HepG2 (cell line): Measurements from ENCODE around the gene NEAT1. TPM values are rescaled to one million over a fixed set of nuclear protein-coding genes. Genes with fewer than 3 reads are reported as not detected.

Experiments used
- AGO2 ChIP-seq: fragments of 200-400 bp; formaldehyde crosslinking; optimal IDR thresholded peaks from 2 replicates; pipeline ENCODE3; 2017; ENCODE audit warnings: mild to moderate bottlenecking, low read depth, low read length, moderate library complexity
- BRCA1 ChIP-seq: sonication (generic); formaldehyde crosslinking; IDR thresholded peaks from 2 replicates; pipeline ENCODE4 v1.4.0; 2020; ENCODE audit warnings: missing genetic modification reagents
- BRD4 ChIP-seq: sonication (generic); formaldehyde crosslinking; IDR thresholded peaks from 2 replicates; pipeline ENCODE4 v1.4.0; 2020; ENCODE audit warnings: missing genetic modification reagents
- CREB1 ChIP-seq, 2 experiments: fragments of 450-650 bp in 1 of 2; IDR thresholded peaks; 2 replicates each; pipeline ENCODE4 v1.6.1; 2016 to 2017; ENCODE audit warnings: control low read depth in 1 of 2, mild to moderate bottlenecking in 1 of 2, missing compliant biosample characterization in 1 of 2, missing genetic modification characterization in 1 of 2
- FOXO1 ChIP-seq: sonication (generic); formaldehyde crosslinking; IDR thresholded peaks from 2 replicates; pipeline ENCODE4 v1.4.0; 2020; ENCODE audit warnings: missing genetic modification reagents
- ISX ChIP-seq: sonication (generic); formaldehyde crosslinking; conservative IDR thresholded peaks from 2 replicates; pipeline ENCODE4 v1.5.0; 2020; ENCODE audit warnings: missing genetic modification reagents
- KLF11 ChIP-seq: IDR thresholded peaks from 2 replicates; pipeline ENCODE4 v1.6.1; 2016; ENCODE audit warnings: missing compliant biosample characterization
- KMT2B ChIP-seq: IDR thresholded peaks from 2 replicates; pipeline ENCODE4 v1.6.1; 2016; ENCODE audit warnings: missing genetic modification reagents, missing compliant biosample characterization
- LCORL ChIP-seq, 2 experiments: fragments of 450-650 bp in 1 of 2; sonication (generic) in 1 of 2; formaldehyde crosslinking in 1 of 2; IDR thresholded peaks; 2 replicates each; pipeline versions ENCODE4 v1.5.0 to v1.6.1; 2017 to 2020; ENCODE audit warnings: antibody characterized with exemption in 1 of 2, missing genetic modification reagents in 1 of 2
- MXI1 ChIP-seq: IDR thresholded peaks from 3 replicates; pipeline ENCODE4 v1.6.1; 2012; ENCODE audit warnings: low read depth, low read length, inconsistent platforms, borderline replicate concordance
- NR2F2 ChIP-seq: IDR thresholded peaks from 2 replicates; pipeline ENCODE4 v1.6.1; 2012; ENCODE audit warnings: low read depth, inconsistent platforms, borderline replicate concordance
- NR3C1 ChIP-seq: sonication (generic); formaldehyde crosslinking; IDR thresholded peaks from 2 replicates; pipeline ENCODE4 v1.4.0; 2020; ENCODE audit warnings: missing genetic modification reagents
- PAX8 ChIP-seq: sonication (generic); formaldehyde crosslinking; IDR thresholded peaks from 2 replicates; pipeline ENCODE4 v1.8.0; 2022; ENCODE audit warnings: mild to moderate bottlenecking, missing genetic modification reagents, borderline replicate concordance
- POGK ChIP-seq: sonication (generic); formaldehyde crosslinking; conservative IDR thresholded peaks from 2 replicates; pipeline ENCODE4 v1.8.0; 2022; ENCODE audit warnings: mild to moderate bottlenecking, moderate library complexity, missing genetic modification reagents
- RFX5 ChIP-seq: IDR thresholded peaks from 2 replicates; pipeline ENCODE4 v1.6.1; 2011; ENCODE audit warnings: low read depth, low read length, improper control_type of control experiment
- SETDB1 ChIP-seq: sonication (generic); formaldehyde crosslinking; IDR thresholded peaks from 2 replicates; pipeline ENCODE4 v1.5.1; 2020; ENCODE audit warnings: missing genetic modification reagents, mild to moderate bottlenecking, borderline replicate concordance
- TOE1 ChIP-seq: sonication (generic); formaldehyde crosslinking; IDR thresholded peaks from 2 replicates; pipeline ENCODE4 v1.4.0; 2020; ENCODE audit warnings: mild to moderate bottlenecking, missing genetic modification reagents
- ZBTB7A ChIP-seq: sonication (generic); formaldehyde crosslinking; IDR thresholded peaks from 2 replicates; pipeline ENCODE4 v1.8.0; 2022; ENCODE audit warnings: mild to moderate bottlenecking, missing genetic modification reagents
- ZFP36 ChIP-seq: fragments of 150-350 bp; IDR thresholded peaks from 2 replicates; pipeline ENCODE4 v1.6.1; 2018; ENCODE audit warnings: borderline replicate concordance, low read length, low read depth; ENCODE audit not compliant: partially characterized antibody
- ZFY ChIP-seq: sonication (generic); formaldehyde crosslinking; IDR thresholded peaks from 2 replicates; pipeline ENCODE4 v1.4.0; 2020; ENCODE audit warnings: missing genetic modification reagents
- ZNF296 ChIP-seq: sonication (generic); formaldehyde crosslinking; conservative IDR thresholded peaks from 2 replicates; pipeline ENCODE4 v1.5.0; 2020; ENCODE audit warnings: mild to moderate bottlenecking, missing genetic modification reagents
- ZNF329 ChIP-seq: sonication (generic); formaldehyde crosslinking; IDR thresholded peaks from 2 replicates; pipeline ENCODE4 v1.9.0; 2021; ENCODE audit warnings: low read depth, mild to moderate bottlenecking, missing genetic modification reagents
- ZNF331 ChIP-seq: sonication (generic); formaldehyde crosslinking; IDR thresholded peaks from 2 replicates; pipeline ENCODE4 v1.4.0; 2020; ENCODE audit warnings: missing genetic modification reagents
- ZNF350 ChIP-seq: sonication (generic); formaldehyde crosslinking; IDR thresholded peaks from 2 replicates; pipeline ENCODE4 v1.4.0; 2020; ENCODE audit warnings: mild to moderate bottlenecking, low read depth, missing genetic modification reagents, borderline replicate concordance
- ZNF496 ChIP-seq: sonication (generic); formaldehyde crosslinking; IDR thresholded peaks from 2 replicates; pipeline ENCODE4 v1.8.1; 2023; ENCODE audit warnings: mild to moderate bottlenecking, moderate library complexity, missing genetic modification reagents; ENCODE audit not compliant: insufficient replicate concordance
- ZNF670 ChIP-seq: sonication (generic); formaldehyde crosslinking; IDR thresholded peaks from 2 replicates; pipeline ENCODE4 v1.8.0; 2022; ENCODE audit warnings: mild to moderate bottlenecking, missing genetic modification reagents, borderline replicate concordance
- ZNF704 ChIP-seq: sonication (generic); formaldehyde crosslinking; IDR thresholded peaks from 2 replicates; pipeline ENCODE4 v1.8.1; 2023; ENCODE audit warnings: mild to moderate bottlenecking, inconsistent platforms, moderate library complexity, missing genetic modification reagents, borderline replicate concordance
- ZNF709 ChIP-seq: sonication (generic); formaldehyde crosslinking; IDR thresholded peaks from 2 replicates; pipeline ENCODE4 v1.5.0; 2020; ENCODE audit warnings: mild to moderate bottlenecking, missing genetic modification reagents
- polyA plus RNA-seq, 8 experiments: library from polyadenylated mRNA; depleted of rRNA in 3 of 8; stranded (reverse) in 7 of 8; unstranded in 1 of 8; fragments of >200 nt; fragmentation: Illumina TruSeq in 4 of 8; extraction: Trizol in 4 of 8; gene quantifications; 2 replicates each; pipeline versions ENCODE4 v1.2.1 to v1.2.3, GENCODE V29; 2011 to 2016; ENCODE audit warnings: low read depth in 4 of 8, missing spikeins in 1 of 8, mixed read lengths in 1 of 8; ENCODE audit not compliant: insufficient read depth in 1 of 8
- total RNA-seq, 5 experiments: library from RNA; depleted of rRNA; stranded (reverse); fragments of >200 nt; fragmentation: Illumina TruSeq; extraction: Trizol; gene quantifications; 2 replicates each; pipeline ENCODE4 v1.2.3, GENCODE V29; 2016; ENCODE audit warnings: low read depth in 1 of 5

The NEAT1 gene
- total and polyA plus RNA-seq, 2 of the 13 experiments (the other 11 are each of a cell fraction or from before 2014, with no cell fraction given) = 20.5 to 41.2 TPM

DNA sequence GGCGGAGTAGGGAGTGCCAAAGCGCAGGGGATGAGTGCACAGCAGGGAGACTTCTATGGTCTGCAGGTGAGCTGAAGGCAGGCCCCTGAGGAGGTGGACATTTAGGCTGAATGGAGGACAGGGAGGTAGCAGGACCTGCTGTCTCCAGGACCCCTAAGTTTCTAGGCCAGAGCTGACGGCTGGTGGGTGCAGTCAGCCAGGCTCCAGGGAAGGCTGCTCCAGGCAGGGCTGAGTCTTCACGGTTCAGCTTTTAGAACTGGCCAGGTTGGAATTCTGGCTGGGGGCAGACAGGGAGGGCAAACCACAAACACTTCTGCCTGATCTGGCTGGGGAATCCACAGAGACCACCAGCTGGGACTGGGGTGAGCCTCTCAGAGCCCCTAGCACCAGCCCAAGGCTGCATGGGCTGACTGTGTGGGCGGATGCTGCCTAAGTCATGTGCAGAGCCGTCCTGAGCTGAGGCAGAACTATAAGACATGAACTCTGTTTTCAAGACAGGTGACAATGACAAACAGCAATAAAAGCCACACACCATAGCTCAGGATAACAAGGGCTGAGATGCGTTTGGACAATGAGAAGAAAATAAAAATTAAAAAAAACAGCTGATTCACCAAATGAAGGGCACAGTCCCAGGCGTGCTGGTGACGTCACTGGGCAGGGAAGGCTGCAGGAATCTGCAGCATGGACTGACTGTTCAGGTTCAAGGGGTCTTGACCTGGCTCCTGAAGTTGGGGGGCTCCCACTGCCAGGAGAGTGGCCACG, 65.9 kb downstream of the NEAT1 start (continued):
- TF ChIP-seq ZNF329 (CRISPR knock-in tag) (0 out of 2 replicates have a peak, but pooled peaks have one; percentile 75), BRCA1 (CRISPR knock-in tag) (0 out of 2 replicates have a peak, but pooled peaks have one; percentile 27), ZFP36 (no peak), FOXO1 (no peak), PAX8 (0 out of 2 replicates have a peak, but pooled peaks have one; percentile 21), MXI1 (0 out of 3 replicates have a peak, but pooled peaks have one; percentile 31), ZNF670 (CRISPR knock-in tag) (no peak; the same call in 1 of the 2 replicates), LCORL (IDR thresholded peaks at IDR 0.05) (no peak), LCORL (CRISPR knock-in tag; IDR thresholded peaks at IDR 0.05) (peak; percentile 22; the same call in 1 of the 2 replicates), BRD4 (CRISPR knock-in tag) (0 out of 2 replicates have a peak, but pooled peaks have one; percentile 12), ZNF296 (CRISPR knock-in tag) (no peak), RFX5 (0 out of 2 replicates have a peak, but pooled peaks have one; percentile 23), ZNF331 (CRISPR knock-in tag) (no peak; the same call in 1 of the 2 replicates), ZFY (CRISPR knock-in tag) (peak; percentile 12), TOE1 (0 out of 2 replicates have a peak, but pooled peaks have one; percentile 6), KMT2B (CRISPR knock-in tag) (0 out of 2 replicates have a peak, but pooled peaks have one; percentile 6), POGK (CRISPR knock-in tag) (peak; percentile 47; the same call in 1 of the 2 replicates), SETDB1 (CRISPR knock-in tag) (no peak), KLF11 (CRISPR knock-in tag) (0 out of 2 replicates have a peak, but pooled peaks have one; percentile 20), ZNF496 (no peak), ZNF709 (CRISPR knock-in tag) (peak; percentile 14; the same call in 1 of the 2 replicates), CREB1 (IDR thresholded peaks at IDR 0.05) (peak; percentile 99), CREB1 (CRISPR knock-in tag; IDR thresholded peaks at IDR 0.05) (peak; percentile 80), ZNF704 (CRISPR knock-in tag) (0 out of 2 replicates have a peak, but pooled peaks have one; percentile 54), ZNF350 (peak; percentile 8; the same call in 1 of the 2 replicates), NR3C1 (CRISPR knock-in tag) (no peak), NR2F2 (0 out of 2 replicates have a peak, but pooled peaks have one; percentile 27), ISX (CRISPR knock-in tag) (no peak), AGO2 (peak; percentile 76), ZBTB7A (CRISPR knock-in tag) (0 out of 2 replicates have a peak, but pooled peaks have one; percentile 0)
